ENCODE data around the gene RPL3. TPM values are rescaled to one million over a fixed set of nuclear protein-coding genes. Genes with fewer than 3 reads are reported as not detected.

RPL3 gene
- total RNA-seq, 2 experiments from 2014 or later, result 2,644 to 2,715 TPM

GRCh38 chr22:39306456-39307361, 12.7 kb downstream of the RPL3 start:
- CTCF ChIA-PET, result interaction anchor here (0.7 to 2.5 kb wide), 12 partner anchors 10 to 158 kb away, joined by 3 to 18 read pairs (median 4); no protein-coding TSS in a partner anchor
- POLR2A ChIA-PET, result interaction anchor here (0.6 to 0.7 kb wide), 2 partner anchors 593 to 628 kb away, joined by 3 to 10 read pairs; no protein-coding TSS in a partner anchor

DNA sequence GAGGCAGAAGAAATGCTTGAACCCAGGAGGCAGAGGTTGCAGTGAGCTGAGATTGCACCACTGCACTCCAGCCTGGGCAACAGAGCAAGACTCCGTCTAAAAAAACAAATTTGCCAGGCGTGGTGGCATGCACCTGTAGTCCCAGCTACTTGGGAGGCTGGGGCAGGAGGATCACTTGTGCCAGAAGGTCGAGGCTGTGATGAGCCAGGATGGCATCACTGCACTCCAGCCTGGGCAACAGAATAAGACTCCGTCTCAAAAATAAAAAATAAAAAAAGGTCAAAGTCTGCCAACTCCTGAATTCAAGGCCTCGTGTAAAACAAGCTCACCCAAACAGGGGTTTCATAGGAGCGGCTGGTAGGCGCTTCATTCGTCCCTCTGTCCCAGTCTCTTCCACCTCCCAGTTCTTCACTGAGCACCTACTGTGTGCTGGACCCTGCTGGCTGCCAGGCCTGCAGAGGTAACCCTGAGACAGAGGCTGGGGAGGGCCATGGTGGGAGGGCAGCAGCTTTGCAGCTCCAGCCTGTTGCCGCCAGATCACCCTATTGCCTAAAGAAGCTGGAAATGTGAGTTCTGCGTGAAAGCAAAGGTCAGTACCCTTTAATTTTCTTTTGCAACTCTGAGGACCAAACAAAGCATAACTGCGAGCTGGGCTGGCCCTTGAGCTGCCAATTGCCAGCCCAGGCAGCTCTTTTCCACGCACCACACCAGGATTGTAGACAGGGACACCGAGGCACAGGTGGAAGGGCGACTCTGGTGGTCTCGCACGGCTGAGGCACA, 15.3 kb downstream of the RPL3 start:
- ChIA-PET CTCF (interaction anchor here (0.7 to 2.0 kb wide), 3 partner anchors 12 to 544 kb away, joined by 3 to 6 read pairs (median 4); no protein-coding TSS in a partner anchor), POLR2A (interaction anchor here (0.7 kb wide), 1 partner anchor 10 kb away, joined by 3 read pairs; no protein-coding TSS in a partner anchor)

DNA sequence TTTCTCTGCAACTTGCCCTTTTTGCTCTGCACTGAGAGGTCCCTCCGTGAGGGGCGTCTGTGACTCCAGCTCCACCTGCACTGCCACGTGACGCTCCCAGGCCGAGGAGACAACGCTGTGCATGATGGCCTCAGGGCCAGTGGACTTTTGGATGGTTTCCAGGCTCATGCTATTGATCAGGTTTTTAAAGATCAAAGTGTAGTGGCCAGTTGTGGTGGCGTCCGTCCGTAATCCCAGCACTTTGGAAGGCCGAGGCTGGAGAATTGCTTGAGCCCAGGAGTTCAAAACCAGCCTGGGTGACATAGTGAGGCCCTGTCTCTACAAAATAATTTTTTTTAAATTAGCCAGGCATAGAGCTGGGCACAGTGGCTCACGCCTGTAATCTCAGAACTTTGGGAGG, 16.1 kb downstream of the RPL3 start:
- CTCF ChIA-PET, result interaction anchor here (0.7 to 2.0 kb wide), 2 partner anchors 12 to 15 kb away, joined by 3 to 6 read pairs; no protein-coding TSS in a partner anchor

GRCh38 chr22:39302431-39302960, 16.9 kb downstream of the RPL3 start:
- ChIA-PET CTCF (interaction anchor here (0.7 kb wide), 1 partner anchor 16 kb away, joined by 3 read pairs; no protein-coding TSS in a partner anchor), POLR2A (interaction anchor here (0.9 kb wide), 1 partner anchor 16 kb away, joined by 3 read pairs; no protein-coding TSS in a partner anchor)

More for the DNA sequence above, 16.1 kb downstream of the RPL3 start:
- POLR2A ChIA-PET, result no interaction called here

DNA sequence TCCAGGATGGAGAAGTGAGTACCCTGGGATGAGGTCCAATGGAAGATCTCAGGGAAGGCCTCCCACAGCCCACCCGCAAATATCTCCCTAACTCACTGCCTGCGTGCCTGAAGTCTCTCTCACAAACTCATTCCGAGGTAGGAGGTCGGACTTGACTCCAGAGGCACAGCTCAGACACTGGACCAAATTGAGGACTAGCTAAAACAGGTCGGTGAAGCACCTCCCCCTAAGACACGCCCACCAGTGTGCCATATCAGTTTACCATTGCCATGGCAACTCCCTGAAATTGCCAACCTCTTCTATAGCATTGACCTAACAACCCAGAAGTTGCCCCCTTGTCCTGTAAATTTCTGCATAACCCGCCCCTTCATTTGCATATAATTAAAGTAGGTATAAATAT, 17.5 kb downstream of the RPL3 start:
- CTCF ChIA-PET, result no interaction called here
- POLR2A ChIA-PET, result interaction anchor here (0.9 kb wide), 1 partner anchor 17 kb away, joined by 3 read pairs; no protein-coding TSS in a partner anchor

DNA sequence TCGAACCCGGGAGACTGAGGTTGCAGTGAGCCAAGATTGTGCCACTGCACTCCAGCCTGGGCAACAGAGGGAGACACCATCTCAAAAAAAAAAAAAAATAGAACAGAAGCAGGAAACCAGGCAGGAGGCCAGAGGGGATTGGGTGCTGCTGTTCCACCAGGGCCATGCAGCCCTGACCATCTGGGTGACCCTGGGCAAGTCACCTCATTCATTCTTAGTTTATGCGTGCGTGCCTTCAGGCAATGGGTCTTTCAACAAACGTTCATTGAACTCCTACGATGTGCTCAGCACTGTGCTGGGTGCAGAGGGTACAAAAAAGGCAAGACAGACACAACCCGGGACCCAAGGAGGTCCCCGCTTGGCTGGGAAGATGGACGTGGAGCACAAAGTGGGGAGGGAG, 18.3 kb downstream of the RPL3 start:
- ChIA-PET CTCF (interaction anchor here (2.3 kb wide), 1 partner anchor 9 kb away, joined by 7 read pairs; no protein-coding TSS in a partner anchor), POLR2A (no interaction called here)

- POLR2A ChIA-PET, result no interaction called here
Observed at GRCh38 chr22:39300186-39300830, 19.1 kb downstream of the RPL3 start.

GRCh38 chr22:39299829-39300178, 19.6 kb downstream of the RPL3 start:
- ChIA-PET CTCF (interaction anchor here (1.1 to 2.3 kb wide), 3 partner anchors 10 to 129 kb away, joined by 3 to 7 read pairs (median 4); no protein-coding TSS in a partner anchor), POLR2A (no interaction called here)

More at GRCh38 chr22:39300186-39300830, 19.1 kb downstream of the RPL3 start:
- CTCF ChIA-PET, result interaction anchor here (1.1 to 2.3 kb wide), 3 partner anchors 10 to 129 kb away, joined by 3 to 7 read pairs (median 4); no protein-coding TSS in a partner anchor

GRCh38 chr22:39298241-39298987, 21.0 kb downstream of the RPL3 start:
- POLR2A ChIA-PET, result no interaction called here

GRCh38 chr22:39297490-39298240, 21.8 kb downstream of the RPL3 start:
- CTCF ChIA-PET, result no interaction called here
- POLR2A ChIA-PET, result no interaction called here

More at GRCh38 chr22:39298241-39298987, 21.0 kb downstream of the RPL3 start:
- CTCF ChIA-PET, result interaction anchor here (0.6 to 1.6 kb wide), 3 partner anchors 13 to 323 kb away, joined by 3 read pairs; no protein-coding TSS in a partner anchor

DNA sequence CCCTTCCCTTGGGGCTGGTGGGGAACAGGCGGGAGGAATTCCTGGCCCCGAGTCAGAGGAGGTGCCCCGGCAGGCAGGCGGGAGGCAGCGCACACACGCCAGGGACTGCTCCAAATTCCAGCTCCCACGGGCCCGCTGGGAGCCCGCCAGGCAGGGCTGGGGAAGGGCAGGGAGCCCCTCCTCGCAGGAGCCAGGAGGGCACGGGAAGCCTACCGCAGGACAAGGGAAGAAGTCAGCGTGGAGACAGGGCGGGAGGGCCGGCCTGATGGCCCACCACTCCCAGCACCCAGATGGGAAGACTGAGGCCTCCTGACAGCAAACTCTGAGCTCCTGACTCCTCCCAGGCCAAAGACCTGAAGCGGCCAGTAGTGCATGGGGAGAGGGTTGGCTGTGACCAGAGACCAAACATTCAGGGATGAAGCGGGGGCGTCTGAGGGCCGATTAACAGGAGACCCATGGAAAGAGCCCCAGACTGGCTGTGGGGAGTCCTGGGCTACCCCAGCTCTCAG, 22.4 kb downstream of the RPL3 start:
- ChIA-PET POLR2A (no interaction called here), CTCF (interaction anchor here (0.6 to 1.2 kb wide), 2 partner anchors 19 to 1353 kb away, joined by 3 read pairs; no protein-coding TSS in a partner anchor)

GRCh38 chr22:39296535-39296934, 22.9 kb downstream of the RPL3 start:
- CTCF ChIA-PET, result interaction anchor here (0.6 to 1.2 kb wide), 2 partner anchors 20 to 1353 kb away, joined by 3 read pairs; no protein-coding TSS in a partner anchor
- POLR2A ChIA-PET, result no interaction called here

GRCh38 chr22:39294571-39295468, 24.6 kb downstream of the RPL3 start:
- CTCF ChIA-PET, result no interaction called here

GRCh38 chr22:39293766-39294368, 25.6 kb downstream of the RPL3 start:
- ChIA-PET POLR2A (interaction anchor here (0.6 kb wide), 1 partner anchor 11 kb away, joined by 3 read pairs; no protein-coding TSS in a partner anchor), CTCF (no interaction called here)

More at GRCh38 chr22:39294571-39295468, 24.6 kb downstream of the RPL3 start:
- POLR2A ChIA-PET, result no interaction called here

DNA sequence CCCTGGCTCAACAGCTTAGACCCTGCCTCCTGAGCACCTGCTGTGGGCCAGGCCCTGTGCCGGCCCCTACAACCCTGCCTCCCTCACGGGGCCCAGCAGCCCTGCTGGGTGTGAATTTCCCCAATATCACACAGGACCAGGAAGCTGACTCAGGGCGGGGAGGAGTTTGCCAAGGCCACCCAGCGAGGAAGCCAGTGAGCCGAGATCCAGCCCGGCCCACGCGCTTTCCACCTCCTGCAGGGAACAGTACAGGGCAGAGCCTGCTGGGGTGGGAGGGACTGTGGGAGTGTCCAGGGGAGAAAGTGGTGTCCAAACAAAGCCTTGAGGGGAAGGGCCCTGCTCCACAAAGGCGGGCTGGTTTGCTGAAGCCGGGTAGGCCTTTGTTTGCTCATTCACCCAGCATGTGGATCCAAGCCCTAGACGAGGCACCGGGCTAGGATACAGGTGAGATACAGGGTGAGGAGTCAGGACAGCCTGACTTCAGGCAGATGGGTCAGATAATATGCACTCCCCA, 26.8 kb downstream of the RPL3 start:
- ChIA-PET CTCF (interaction anchor here (1.7 kb wide), 1 partner anchor 11 kb away, joined by 6 read pairs; no protein-coding TSS in a partner anchor), POLR2A (no interaction called here)
